Mucosa of rectum (tissue), 2 donors: ENCODE data around the gene GNPNAT1.

Experiments
- H3K27ac ChIP-seq, 2 donors: one replicate each; pipeline ENCODE4 v1.7.0; 2013; ENCODE audit warnings: inconsistent platforms in 2 of 2, low read depth in 2 of 2, low read length in 2 of 2
- H3K27me3 ChIP-seq, 2 donors: one replicate each; pipeline ENCODE4 v1.7.0; 2013; ENCODE audit warnings: low read length in 2 of 2; ENCODE audit not compliant: control insufficient read depth in 2 of 2, insufficient read depth in 2 of 2
- H3K36me3 ChIP-seq, 2 donors: one replicate each; pipeline ENCODE4 v1.7.0; 2013; ENCODE audit warnings: low read length in 2 of 2; ENCODE audit not compliant: control insufficient read depth in 2 of 2, insufficient read depth in 2 of 2
- H3K4me1 ChIP-seq, 2 donors: one replicate each; pipeline ENCODE4 v1.7.0; 2013; ENCODE audit warnings: low read length in 2 of 2, mild to moderate bottlenecking in 1 of 2; ENCODE audit not compliant: control insufficient read depth in 2 of 2, insufficient read depth in 2 of 2
- H3K4me3 ChIP-seq, 2 donors: one replicate each; pipeline ENCODE4 v1.7.0; 2013; ENCODE audit warnings: low read length in 2 of 2
- H3K9ac ChIP-seq, 2 donors: one replicate each; pipeline ENCODE4 v1.7.0; 2013; ENCODE audit warnings: low read length in 2 of 2, low read depth in 1 of 2, mild to moderate bottlenecking in 1 of 2
- H3K9me3 ChIP-seq, 2 donors: one replicate each; pipeline ENCODE4 v1.7.0; 2013; ENCODE audit warnings: low read length in 2 of 2; ENCODE audit not compliant: control insufficient read depth in 2 of 2
- donor health status: healthy.
- donor health status: Normal muscosa, but diverticular disease.

Gene GNPNAT1

GRCh38 chr14:52824462-52824861 is 33.1 kb upstream of the GNPNAT1 start:
- Histone ChIP-seq H3K4me1 (no peaks in the 10 kb centered on the region), H3K9me3 (no peaks in the 10 kb centered on the region), H3K27ac (no peak overlapping the region), H3K4me3 (no peak overlapping the region), H3K36me3 (no peaks in the 10 kb centered on the region), H3K9ac (no peak overlapping the region), H3K27me3 (no peaks in the 10 kb centered on the region)

- Histone ChIP-seq H3K36me3 (no peaks in the 10 kb centered on the region), H3K9me3 (no peaks in the 10 kb centered on the region), H3K27me3 (no peaks in the 10 kb centered on the region), H3K9ac (no peak overlapping the region), H3K4me1 (no peaks in the 10 kb centered on the region), H3K4me3 (no peak overlapping the region), H3K27ac (no peak overlapping the region)
Measured at GRCh38 chr14:52821805-52822250, 30.4 kb upstream of the GNPNAT1 start.

- H3K9ac ChIP-seq, result no peak overlapping the region
- H3K27me3 ChIP-seq, result no peaks in the 10 kb centered on the region
- no peak overlapping the region for H3K4me3 ChIP-seq
- H3K36me3 ChIP-seq, result no peaks in the 10 kb centered on the region
- no peak overlapping the region for H3K27ac ChIP-seq
- H3K9me3 ChIP-seq, result no peaks in the 10 kb centered on the region
- H3K4me1 ChIP-seq, result no peaks in the 10 kb centered on the region
Measured at GRCh38 chr14:52808101-52808500, 16.7 kb upstream of the GNPNAT1 start.

DNA sequence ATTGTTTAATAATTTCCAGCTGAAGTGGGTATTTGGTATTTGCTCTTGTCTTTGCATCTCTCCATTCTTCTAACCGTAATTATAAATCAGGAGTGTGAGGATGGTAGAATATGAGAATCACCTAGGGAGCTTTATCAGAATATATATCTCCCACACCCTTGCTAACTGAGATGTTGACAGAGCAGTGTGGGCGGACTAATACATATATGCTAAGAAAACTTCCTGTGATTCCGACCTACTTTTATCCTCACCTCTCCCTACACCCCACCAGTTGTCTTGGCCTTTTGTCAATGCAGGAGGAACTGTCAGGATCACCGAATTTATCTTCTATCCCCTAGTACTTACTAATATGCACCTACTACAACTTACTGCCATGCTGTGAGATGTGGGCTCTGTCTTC is 14.7 kb upstream of the GNPNAT1 start:
- H3K9me3 ChIP-seq, result no peaks in the 10 kb centered on the region
- H3K4me1 ChIP-seq, result no peaks in the 10 kb centered on the region
- H3K36me3 ChIP-seq, result no peaks in the 10 kb centered on the region
- H3K4me3 ChIP-seq, result no peak overlapping the region
- H3K9ac ChIP-seq, result no peak overlapping the region
- H3K27ac ChIP-seq, result no peak overlapping the region
- no peaks in the 10 kb centered on the region for H3K27me3 ChIP-seq

- no peak overlapping the region for H3K27ac ChIP-seq
- no peaks in the 10 kb centered on the region for H3K9me3 ChIP-seq
Measured at GRCh38 chr14:52802597-52802996, 11.2 kb upstream of the GNPNAT1 start.

GRCh38 chr14:52801014-52801712 is 9.8 kb upstream of the GNPNAT1 start:
- Histone ChIP-seq H3K9me3 (no peaks in the 10 kb centered on the region), H3K27me3 (no peaks in the 10 kb centered on the region), H3K27ac (no peak overlapping the region), H3K36me3 (no peaks in the 10 kb centered on the region), H3K4me3 (no peak overlapping the region), H3K9ac (no peak overlapping the region), H3K4me1 (no peaks in the 10 kb centered on the region)

More at GRCh38 chr14:52802597-52802996, 11.2 kb upstream of the GNPNAT1 start:
- Histone ChIP-seq H3K4me1 (no peaks in the 10 kb centered on the region), H3K36me3 (no peaks in the 10 kb centered on the region), H3K9ac (no peak overlapping the region), H3K4me3 (no peak overlapping the region), H3K27me3 (no peaks in the 10 kb centered on the region)

DNA sequence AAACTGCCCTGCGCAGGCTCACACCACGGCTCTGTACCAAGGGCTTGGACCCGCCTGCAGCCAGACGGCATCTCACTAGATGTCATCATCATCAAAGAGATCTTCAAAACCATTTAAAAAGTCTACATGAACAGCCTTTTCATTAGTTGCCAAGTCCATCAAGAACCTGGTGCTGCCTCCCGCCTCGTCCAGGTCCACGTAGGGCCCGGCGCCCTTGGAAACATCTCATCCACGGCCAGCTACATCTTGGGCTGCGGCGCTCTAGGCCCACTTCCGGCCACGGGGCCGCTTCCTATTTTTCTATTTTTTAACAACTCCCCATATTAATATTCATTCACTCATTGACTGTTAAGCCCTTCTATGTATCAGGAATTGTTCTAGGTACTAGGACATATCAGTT is 7.4 kb upstream of the GNPNAT1 start:
- no peaks in the 10 kb centered on the region for H3K4me1 ChIP-seq
- no peaks in the 10 kb centered on the region for H3K9me3 ChIP-seq
- H3K27me3 ChIP-seq, result no peaks in the 10 kb centered on the region
- no peak overlapping the region for H3K27ac ChIP-seq
- H3K9ac ChIP-seq, result no peak overlapping the region
- H3K4me3 ChIP-seq, result no peak overlapping the region
- H3K36me3 ChIP-seq, result no peaks in the 10 kb centered on the region

- no peaks in the 10 kb centered on the region for H3K9me3 ChIP-seq
- H3K36me3 ChIP-seq, result no peaks in the 10 kb centered on the region
- H3K27ac ChIP-seq, result no peak overlapping the region
- H3K4me3 ChIP-seq, result no peak overlapping the region
- H3K4me1 ChIP-seq, result no peaks in the 10 kb centered on the region
- no peak overlapping the region for H3K9ac ChIP-seq
- no peaks in the 10 kb centered on the region for H3K27me3 ChIP-seq
Measured at GRCh38 chr14:52797653-52798052, 6.2 kb upstream of the GNPNAT1 start.

DNA sequence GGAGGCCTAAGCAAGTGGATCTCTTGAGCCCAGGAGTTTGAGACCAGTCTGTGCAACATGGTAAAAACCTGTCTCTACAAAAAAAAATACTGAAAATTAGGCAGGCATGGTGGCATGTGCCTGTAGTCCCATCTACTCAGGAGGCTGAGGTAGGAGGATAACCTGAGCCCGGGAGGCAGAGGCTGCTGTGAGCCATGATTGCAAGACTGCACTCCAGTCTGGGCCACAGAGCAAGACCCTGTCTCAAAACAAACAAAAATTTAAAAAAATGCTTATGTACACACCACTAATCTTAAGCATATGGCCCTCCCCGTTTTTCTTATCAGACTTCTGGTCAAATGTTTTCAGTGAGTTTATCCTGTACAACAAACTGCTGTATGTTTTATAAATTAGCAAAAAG is 1.7 kb upstream of the GNPNAT1 start:
- Histone ChIP-seq H3K27me3 (no peaks in the 10 kb centered on the region), H3K9ac (no peak overlapping the region), H3K4me1 (peaks cover 0 to 9% of the 10 kb centered on the region in 2 donors), H3K9me3 (no peaks in the 10 kb centered on the region), H3K36me3 (no peaks in the 10 kb centered on the region), H3K4me3 (no peak overlapping the region), H3K27ac (no peak overlapping the region)

- no peaks in the 10 kb centered on the region for H3K27me3 ChIP-seq
- peak overlapping the region; percentile 49 to 74 for H3K9ac ChIP-seq
- peak overlapping the region; percentile 80 to 83 for H3K4me3 ChIP-seq
- H3K9me3 ChIP-seq, result no peaks in the 10 kb centered on the region
- peaks cover 0 to 9% of the 10 kb centered on the region in 2 donors for H3K4me1 ChIP-seq
- no peaks in the 10 kb centered on the region for H3K36me3 ChIP-seq
- peak overlapping the region; percentile 72 to 91 for H3K27ac ChIP-seq
Measured at GRCh38 chr14:52792097-52792415, 649 bp upstream of the GNPNAT1 start.
